Measurements from ENCODE around the gene SPPL3.

GRCh38 chr12:120854804-120855203 lies 49.4 kb downstream of the SPPL3 start:
- peak; percentile 5 for TF ChIP-seq CTCF (IDR thresholded peaks at IDR 0.05)
- TF ChIP-seq EZH2 (IDR thresholded peaks at IDR 0.05) = no peak
- no peak for TF ChIP-seq EZH2phosphoT487 (IDR thresholded peaks at IDR 0.05)
